HG02981 (cell line): ENCODE results near the gene HYAL3.

Experiments
- ATAC-seq: cut with Tn5 transposase; IDR thresholded peaks from one replicate; pipeline ENCODE4 v1.9.1; 2021; ENCODE audit warnings: mild to moderate bottlenecking, moderate library complexity; ENCODE audit not compliant: unreplicated experiment

The HYAL3 gene

GRCh38 chr3:50298836-50299637, at the start of gene HYAL3, which contains the start of gene NAA80:
HYAL3 (minus strand) TSS chr3:50299405; CDS start chr3:50295602, 3,803 bp downstream.
NAA80 (minus strand) TSS chr3:50299405; CDS start chr3:50297463, 1,942 bp downstream.
- peak; percentile 86 for ATAC-seq

- no peak for ATAC-seq
Observed at GRCh38 chr3:50347187-50347813, 48.1 kb upstream of the HYAL3 start.

DNA sequence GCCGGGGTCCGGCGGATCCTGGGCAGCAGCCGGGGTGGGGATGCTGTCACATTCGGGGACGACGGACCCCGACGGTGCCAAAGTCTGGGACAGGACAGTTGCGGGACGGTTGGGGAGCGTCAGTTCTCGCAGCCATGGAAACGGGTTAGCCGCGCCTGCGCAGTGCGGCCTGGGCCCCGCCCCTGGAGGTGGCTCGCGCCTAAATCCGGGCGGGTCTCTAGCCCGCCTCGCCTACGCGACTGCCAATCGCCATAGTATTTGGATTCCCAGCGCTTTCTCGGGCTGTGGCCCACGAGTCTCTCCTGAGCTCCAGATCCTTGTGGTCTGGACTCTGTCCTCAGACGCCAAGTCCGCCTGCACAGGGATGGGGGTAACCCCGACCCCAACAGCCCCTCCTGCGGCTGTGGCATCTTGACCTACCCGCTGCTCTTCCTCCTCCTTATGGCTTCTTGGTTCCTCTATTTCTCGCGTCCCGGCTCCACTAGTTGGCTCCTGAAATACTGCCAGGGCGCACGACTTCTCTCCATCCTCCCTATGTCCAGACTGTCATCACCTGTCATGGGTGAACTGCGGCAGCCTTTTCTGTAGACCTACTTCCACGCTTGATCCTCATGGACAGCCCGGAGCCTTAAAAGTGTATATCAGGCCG, 46.5 kb upstream of the HYAL3 start, which contains the start of gene ZMYND10:
Gene ZMYND10, minus strand, starts transcription at position 147 of the 649 bp plus-strand sequence. CDS start 153 bp downstream, outside the sequence.
- ATAC-seq = no peak

DNA sequence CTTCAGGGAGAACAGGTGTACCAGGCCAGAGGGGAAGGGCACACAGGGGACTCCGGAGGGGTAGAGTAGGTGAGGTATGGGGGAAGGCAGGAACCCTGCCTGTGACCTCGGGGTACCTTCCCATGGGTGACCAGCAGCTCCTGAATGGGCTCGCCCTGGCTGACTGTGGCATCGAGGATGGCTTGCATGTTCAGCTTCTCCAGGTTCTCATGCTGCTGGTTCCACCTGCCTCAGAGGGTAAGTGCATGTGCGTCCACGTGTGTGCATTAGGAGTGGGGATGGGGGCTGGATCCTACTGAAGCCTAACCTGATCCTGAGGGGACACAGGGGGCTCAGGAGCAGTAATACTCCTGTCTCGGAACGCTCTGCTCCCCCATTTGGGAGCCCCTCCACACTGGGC, 45.8 kb upstream of the HYAL3 start:
- ATAC-seq = no peak

DNA sequence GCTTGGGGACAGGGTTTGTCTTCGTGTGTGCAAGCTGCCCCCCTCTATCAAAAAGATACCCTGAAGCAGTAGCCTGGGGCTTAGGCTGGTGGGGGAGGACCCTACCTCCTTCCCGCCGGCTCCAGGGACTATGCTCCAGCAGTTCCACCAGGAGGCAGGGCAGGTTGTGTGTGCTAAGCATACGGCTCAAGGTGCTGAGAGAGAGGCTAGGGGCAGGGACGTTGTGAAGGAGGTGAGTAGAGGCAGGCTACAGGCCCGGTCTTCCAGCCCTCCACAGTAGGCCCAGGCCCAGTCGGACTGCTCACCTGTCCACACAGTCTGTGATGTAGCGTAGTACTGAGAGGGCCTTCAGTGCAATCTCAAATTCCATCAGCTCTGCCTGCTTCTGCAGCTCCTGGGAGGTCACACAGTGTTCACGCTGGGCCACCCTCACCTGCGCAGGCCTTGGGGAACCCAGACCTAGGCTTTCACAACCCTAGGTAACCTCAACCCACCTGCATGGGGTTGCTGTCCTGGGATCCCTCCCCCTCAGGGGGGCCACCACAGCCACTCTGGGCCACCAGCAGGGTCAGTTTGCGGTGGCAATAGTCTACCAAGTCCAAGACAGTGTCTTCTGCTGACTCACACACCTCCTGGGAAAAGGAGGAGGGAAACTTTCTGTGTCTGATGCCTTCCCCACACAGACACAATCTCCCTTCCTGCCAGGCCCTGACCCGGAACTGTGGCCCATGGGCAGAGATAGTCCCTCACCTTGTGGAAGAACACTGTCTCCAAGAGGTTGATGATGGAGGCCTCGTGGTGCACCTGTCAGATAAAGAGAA, 43.8 kb upstream of the HYAL3 start:
- ATAC-seq = no peak

- ATAC-seq = no peak
Observed at GRCh38 chr3:50341996-50342650, 42.9 kb upstream of the HYAL3 start.

GRCh38 chr3:50341537-50341936, 42.3 kb upstream of the HYAL3 start:
- no peak for ATAC-seq

DNA sequence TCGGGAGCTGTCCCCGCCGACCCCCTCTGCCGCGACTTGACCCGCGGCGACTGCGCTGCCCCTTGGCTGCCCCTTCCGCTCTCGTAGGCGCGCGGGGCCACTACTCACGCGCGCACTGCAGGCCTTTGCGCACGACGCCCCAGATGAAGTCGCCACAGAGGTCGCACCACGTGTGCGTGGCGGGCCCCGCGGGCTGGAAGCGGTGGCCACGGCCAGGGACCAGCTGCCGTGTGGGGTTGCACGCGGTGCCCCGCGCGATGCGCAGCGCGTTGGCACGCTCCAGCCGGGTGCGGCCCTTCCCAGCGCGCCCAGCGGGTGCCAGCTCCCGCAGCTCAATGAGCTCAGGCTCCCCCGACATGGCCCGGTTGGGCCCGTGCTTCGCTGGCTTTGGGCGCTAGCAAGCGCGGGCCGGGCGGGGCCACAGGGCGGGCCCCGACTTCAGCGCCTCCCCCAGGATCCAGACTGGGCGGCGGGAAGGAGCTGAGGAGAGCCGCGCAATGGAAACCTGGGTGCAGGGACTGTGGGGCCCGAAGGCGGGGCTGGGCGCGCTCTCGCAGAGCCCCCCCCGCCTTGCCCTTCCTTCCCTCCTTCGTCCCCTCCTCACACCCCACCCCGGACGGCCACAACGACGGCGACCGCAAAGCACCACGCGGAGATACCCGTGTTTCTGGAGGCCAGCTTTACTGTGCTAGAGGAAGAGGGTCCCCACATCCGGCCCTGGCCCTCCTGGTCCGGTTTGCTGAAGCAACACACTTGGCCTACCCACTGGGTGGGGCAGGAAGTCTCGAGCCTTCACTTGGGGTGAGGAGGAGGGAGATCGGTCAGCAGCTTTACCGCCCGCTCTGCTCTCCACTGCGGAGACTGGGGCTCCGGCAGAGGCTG, 41.5 kb upstream of the HYAL3 start, which contains the start of gene RASSF1:
Gene RASSF1, minus strand, starts transcription at position 389 of the 882 bp plus-strand sequence. Its CDS starts 31 bp downstream, at position 358.
- no peak for ATAC-seq

DNA sequence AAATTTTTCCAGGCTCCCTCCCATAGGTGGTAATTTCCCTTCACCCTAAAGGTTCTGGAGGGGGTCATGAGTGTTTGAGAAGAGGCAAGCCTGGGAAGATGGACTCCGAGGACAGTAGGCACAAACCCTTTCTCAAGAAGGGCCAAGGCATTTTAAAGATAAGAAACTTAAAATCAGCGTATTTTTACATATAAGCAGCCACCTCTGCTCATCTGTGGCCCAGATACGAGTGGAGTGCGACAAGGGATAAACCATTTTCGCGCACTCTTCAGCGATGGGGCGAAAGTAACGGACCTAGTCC, 40.9 kb upstream of the HYAL3 start:
- ATAC-seq = no peak

- ATAC-seq = no peak
Observed at GRCh38 chr3:50339485-50340146, 40.4 kb upstream of the HYAL3 start.

DNA sequence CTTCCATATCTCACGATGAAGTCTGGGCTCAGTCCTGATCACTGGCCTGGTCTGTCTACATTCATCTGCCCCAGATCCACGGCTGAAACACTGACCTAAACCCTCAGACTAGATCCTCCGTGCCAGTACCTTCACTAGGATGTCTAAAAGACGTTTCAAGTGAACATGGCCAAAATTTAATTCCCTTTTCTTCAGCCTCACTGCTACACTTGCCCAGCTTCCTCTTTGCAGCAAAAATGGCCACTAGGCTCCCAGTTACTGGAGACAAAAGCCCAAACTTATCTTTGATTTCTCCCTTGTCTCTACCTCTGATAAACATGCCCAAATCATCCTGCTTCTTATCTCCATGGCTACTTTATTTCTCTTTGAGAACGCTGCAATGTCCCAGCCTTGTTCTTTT, 39.8 kb upstream of the HYAL3 start:
- no peak for ATAC-seq

- ATAC-seq = peak; percentile 67
Observed at GRCh38 chr3:50337175-50337861, 38.1 kb upstream of the HYAL3 start.

DNA sequence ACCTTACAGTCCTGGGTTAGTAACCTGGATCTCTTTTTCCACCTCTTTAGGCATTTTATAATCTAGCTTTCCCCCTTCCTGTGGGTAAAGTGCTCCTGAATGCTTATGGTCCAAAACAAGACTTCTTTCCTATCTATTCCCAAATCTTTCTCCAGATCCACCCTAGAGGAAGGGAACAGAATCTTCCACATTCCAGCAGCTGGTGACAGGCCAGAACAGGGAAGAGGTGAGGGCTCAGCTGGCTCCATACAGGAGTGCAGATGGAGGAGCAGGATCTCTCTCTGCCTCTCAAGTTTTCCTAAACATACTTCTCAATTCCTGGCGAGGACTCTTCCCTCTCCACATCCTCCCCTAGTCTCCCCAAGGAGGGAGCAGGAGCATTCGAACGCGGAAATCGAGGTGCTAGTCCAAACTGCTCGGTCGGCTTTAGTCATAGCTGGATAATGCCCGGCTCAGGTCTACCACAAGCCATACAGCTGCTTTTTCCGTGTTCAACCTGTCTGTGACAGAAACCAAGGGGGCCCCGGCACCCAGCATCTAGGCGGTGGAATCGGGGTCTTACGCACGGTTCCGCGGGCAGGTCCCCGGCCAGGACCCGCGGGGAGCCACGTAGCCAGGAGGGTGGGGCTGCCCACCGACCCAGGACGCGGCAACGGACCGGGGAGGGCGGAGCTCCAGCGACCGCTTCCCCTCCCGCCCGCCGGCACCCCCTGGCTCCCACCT, 37.4 kb upstream of the HYAL3 start:
- peak; percentile 26 for ATAC-seq

GRCh38 chr3:50334339-50335075, 35.3 kb upstream of the HYAL3 start:
- ATAC-seq = no peak

- ATAC-seq = no peak
Observed at GRCh38 chr3:50333744-50334328, 34.6 kb upstream of the HYAL3 start.

DNA sequence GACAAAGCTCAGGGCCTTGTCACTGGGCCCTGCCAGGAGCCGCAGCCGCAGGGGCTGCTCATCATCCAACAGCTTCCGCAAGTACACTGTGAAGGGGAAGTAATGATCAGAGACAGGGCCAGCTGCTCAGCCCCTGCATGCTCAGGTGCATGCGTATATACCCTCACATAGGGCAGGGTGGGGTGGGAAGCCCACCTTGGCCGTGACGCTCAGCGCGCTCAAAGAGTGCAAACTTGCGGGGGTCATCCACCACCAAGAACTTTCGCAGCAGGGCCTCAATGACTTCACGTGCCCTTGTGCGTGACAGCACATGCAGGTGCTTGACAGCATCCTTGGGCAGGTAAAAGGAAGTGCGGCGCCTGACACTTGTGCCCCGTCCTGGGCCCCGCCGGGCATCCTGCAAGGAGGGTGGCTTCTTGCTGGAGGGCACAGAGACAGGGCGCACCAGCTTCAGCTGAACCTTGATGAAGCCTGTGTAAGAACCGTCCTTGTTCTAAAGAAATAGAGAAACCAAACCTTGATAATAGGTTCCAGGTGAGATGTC, 32.2 kb upstream of the HYAL3 start:
- no peak for ATAC-seq
